Cerebellar nuclear complex (tissue), 1 donor: Measurements from ENCODE around the gene CTH.
"Not testable (repeated sequence)": the region's sequence is repeated elsewhere in the genome, so short reads cannot be mapped to it uniquely, and the experiment has no call there.

Experiments
- DNase-seq, 2 experiments: peaks; one replicate each; lab custom pipeline; 2025; lab: John Stamatoyannopoulos, UW

Gene CTH

DNA sequence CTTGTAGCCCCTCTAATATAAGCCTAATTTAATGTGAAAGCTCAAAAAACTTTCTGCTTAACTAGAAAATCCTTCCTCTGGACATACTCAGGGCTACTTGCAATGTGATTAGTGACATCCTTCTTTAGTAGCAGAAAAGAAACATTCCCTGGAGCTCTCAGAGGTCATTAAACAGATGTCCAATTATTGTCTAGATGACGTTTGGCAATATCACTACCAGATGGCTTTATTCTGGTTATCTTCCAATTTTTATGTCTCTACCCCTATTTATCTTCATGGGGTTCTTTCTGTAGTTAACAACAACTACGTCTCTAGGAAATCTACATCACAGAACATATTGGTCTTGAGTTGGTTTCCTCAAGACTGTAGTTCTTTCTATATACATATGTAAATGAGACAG is 44.2 kb downstream of the CTH start:
- no peak for DNase-seq

GRCh38 chr1:70458131-70458530 is 47.1 kb downstream of the CTH start:
- no peak for DNase-seq

GRCh38 chr1:70459496-70460225 is 48.6 kb downstream of the CTH start:
- no peak for DNase-seq

DNA sequence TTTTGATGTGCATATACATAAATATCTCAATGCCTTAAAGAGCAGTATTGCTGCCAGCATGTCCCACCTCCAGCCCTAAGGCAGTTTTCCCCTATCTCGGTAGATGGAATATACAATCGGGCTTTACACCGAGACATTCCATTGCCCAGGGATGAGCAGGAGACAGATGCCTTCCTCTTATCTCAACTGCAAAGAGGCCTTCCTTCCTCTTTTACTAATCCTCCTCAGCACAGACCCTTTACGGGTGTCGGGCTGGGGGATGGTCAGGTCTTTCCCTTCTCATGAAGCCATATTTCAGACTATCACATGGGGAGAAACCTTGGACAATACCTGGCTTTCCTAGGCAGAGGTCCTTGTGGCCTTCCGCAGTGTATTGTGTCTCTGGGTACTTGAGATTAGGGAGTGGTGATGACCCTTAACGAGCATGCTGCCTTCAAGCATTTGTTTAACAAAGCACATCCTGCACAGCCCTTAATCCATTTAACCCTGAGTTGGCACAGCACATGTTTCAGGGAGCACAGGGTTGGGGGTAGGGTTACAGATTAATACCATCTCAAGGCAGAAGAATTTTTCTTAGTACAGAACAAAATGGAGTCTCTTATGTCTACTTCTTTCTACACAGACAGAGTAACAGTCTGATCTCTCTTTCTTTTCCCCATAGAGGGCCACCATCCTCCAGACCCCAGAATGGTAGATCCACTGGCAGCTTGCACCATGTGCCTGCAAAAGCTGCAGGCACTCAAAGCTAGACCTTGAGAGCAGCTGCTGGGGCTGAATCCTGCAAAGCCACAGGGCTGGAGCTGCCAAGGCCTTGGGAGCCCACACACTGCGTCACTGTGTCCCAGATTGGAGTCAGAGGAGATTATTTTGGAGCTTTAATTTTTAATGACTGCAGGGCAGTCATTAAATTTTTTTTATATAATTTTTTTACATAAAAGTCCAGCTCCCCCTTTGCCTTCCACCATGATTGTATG is 50.0 kb downstream of the CTH start:
- not testable (repeated sequence) for DNase-seq

DNA sequence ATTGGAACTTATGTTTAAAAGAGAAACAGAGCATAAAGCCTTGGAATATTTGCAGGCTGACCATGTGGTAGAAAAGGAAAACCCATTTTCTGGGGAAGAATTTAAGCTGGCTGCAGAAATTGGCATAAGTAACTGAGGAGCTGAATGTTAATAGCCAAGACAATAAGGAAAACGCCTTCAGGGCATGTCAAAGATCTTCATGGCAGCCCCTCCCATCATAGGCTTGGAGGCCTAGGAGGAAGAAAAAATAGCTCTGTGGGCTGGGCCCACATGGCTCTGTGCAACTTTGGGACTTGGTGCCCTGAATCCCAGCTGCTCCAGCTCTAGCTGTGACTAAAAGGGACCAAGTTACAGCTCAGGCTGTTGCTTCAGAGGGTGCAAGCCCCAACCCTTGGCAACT is 51.5 kb downstream of the CTH start:
- no peak for DNase-seq

DNA sequence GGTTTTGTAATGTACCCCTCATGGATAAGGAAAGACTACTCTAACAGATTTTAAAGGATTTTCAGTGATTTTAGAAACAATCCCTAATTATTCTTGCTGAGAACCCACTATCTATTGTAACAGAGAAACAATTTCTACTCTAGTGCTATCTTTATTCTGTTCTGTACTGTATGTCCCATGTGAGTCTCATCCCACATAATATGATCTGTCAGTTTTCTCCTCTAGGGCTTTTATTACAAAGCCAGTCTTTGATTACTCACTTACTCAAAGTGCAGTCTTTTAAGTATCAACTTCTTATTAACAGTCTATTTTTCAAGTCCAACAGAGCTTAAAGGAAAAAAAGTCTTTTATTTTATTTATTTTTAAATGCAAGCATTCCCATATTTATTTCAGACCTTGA is 54.8 kb downstream of the CTH start:
- no peak for DNase-seq

DNA sequence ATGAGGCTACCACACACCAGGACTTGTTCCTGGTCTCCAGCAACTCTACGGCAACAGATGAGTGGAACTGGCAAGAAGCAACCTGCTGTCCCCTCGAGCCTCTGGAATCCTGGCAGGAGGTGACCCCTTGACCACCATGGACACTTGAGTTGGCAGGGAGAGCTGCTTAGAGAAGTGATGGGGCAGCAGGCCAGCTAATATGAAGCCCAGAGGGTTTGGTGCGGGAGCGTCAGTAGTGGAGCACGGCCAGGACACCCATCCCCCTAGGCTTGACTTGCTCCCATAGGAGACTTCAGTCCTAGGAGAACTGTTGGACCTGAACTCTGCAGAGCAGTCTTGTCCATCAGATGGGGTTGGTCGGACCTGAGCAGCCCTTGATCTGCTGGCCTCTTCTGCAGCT is 56.5 kb downstream of the CTH start:
- no peak for DNase-seq

GRCh38 chr1:70468180-70468579 is 57.1 kb downstream of the CTH start:
- DNase-seq = no peak

DNA sequence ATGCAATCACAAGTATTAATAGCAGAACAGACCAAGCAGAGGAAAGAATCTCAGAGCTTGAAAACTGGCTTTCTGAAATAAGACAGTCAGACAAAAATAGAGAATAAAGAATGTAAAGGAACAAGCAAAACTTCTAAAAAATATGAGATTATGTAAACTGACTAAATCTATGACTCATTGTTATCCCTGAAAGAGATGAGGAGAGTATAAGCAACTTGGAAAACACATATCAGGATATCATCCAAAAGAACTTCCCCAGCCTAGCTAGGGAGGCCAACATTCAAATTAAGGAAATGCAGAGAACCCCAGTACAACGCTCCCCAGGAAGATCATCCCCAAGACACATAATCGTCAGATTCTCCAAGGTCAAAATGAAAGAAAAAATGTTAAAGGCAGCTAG is 58.1 kb downstream of the CTH start:
- DNase-seq = not testable (repeated sequence)

DNA sequence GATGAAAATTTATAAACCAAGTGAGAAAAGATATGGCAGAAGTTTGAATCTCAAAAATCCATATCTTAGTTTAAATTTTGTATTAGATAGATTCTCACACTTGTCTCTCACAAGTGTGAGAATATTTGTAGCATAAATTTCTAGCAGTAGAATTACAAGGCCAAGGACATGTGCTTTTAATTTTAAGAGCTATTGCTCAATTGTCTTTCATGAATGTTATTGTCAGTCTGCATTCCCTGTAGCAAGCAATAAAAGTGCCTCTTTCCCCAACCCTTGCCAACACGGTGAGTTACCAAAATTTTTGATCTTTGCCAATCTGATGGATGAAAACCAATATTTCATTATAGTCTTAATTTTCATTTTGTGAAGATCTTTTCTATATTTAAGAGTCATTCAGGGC is 64.0 kb downstream of the CTH start:
- no peak for DNase-seq

DNA sequence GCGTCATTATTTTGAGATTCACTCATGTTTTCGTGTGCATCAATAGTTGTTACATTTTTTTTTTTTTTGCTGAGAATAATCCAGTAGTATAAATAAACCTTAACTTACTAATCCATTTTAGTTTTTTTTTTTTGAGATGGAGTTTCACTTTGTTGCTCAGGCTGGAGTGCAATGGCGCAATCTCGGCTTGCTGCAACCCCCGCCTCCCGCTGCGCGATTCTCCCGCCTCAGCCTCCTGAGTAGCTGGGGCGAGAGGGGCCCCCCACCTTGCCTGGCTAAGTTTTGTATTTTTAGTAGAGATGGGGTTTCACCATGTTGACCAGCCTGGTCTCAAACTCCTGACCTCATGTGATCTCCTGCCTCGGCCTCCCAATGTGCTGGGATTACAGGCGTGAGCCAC is 66.0 kb downstream of the CTH start:
- no peak for DNase-seq

DNA sequence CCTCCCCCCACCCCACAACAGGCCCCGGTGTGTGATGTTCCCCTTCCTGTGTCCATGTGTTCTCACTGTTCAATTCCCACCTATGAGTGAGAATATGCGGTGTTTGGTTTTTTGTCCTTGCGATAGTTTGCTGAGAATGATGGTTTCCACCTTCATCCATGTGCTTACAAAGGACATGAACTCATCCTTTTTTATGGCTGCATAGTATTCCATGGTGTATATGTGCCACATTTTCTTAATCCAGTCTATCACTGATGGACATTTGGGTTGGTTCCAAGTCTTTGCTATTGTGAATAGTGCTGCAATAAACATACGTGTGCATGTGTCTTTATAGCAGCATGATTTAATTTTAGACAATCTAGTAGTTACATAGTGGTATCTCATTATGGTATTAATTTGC is 66.8 kb downstream of the CTH start:
- not testable (repeated sequence) for DNase-seq

GRCh38 chr1:70483342-70483741 is 72.3 kb downstream of the CTH start:
- DNase-seq = no peak

DNA sequence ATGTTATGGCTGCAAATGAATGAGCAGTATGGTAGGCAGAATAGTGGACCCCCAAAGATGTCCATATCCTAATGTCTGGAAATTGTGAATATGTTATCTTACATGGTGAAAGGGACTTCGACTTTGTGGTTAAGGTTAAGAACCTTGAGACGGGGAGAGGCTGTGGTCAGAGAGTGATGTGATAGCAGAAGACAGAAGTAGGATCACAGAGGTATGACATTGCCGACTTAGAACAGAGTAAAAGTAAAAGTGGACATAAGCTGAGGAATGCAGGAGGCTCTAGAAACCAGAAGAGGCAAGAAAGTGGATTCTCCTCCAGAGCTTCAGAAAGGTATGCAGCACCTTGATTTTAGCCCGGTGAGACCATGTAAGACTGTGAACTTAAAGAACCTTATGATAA is 74.6 kb downstream of the CTH start:
- no peak for DNase-seq

DNA sequence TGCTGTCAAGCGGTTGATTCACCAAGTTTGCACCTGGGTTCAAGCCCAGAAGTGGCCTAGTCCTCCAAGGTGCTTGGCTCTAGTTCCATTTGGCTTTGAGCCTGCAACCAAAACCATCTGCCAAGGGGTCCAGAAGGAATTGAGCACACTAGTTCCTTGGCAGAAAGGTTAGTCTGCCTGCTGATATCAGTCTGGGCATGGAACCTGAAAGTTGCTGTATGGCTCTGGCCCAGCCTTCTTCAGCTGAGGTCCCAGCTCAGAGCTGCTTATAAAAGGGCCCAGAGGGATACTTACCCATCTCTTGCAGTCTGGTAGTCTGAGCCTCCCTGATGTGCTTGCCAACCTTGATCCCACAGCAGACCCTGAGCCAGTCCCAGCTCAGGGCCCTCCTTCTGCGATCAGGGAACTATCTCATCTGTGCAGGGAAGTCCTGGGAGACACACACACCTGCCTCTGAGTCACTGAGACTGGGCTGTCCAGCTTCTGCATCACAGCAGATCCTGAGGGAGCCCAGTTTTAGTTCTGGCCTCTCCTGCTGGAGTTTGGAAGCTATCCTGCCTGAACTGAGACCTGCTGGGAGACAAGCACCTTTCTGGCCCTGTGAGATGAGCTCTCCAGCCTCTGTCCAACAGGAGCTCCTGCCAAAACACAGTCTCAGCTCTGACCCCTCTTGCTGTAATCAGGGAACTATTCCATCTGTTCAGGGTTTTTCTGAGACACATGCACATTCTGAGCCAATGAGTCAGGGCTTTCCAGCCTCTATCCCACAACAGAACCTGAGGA is 75.8 kb downstream of the CTH start:
- peak in 1 of 2 experiments; percentile 2 for DNase-seq

DNA sequence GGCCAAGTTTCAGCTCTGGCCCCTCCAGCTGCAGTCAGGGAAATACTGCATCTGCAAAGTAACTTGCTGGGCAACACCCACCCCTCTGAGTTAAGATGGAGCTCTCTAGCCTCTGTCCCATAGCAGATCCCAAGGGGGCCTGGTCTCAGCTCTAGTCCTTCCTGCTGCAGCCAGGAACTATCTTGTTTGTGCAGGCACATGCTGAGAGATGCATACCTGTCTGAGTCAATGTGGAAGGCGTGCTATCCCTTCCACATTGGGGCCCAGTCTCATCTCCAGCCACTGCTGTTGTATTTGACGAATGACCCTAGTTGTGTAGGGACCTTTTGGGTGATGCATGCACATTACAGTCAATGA is 76.4 kb downstream of the CTH start:
- no peak for DNase-seq

DNA sequence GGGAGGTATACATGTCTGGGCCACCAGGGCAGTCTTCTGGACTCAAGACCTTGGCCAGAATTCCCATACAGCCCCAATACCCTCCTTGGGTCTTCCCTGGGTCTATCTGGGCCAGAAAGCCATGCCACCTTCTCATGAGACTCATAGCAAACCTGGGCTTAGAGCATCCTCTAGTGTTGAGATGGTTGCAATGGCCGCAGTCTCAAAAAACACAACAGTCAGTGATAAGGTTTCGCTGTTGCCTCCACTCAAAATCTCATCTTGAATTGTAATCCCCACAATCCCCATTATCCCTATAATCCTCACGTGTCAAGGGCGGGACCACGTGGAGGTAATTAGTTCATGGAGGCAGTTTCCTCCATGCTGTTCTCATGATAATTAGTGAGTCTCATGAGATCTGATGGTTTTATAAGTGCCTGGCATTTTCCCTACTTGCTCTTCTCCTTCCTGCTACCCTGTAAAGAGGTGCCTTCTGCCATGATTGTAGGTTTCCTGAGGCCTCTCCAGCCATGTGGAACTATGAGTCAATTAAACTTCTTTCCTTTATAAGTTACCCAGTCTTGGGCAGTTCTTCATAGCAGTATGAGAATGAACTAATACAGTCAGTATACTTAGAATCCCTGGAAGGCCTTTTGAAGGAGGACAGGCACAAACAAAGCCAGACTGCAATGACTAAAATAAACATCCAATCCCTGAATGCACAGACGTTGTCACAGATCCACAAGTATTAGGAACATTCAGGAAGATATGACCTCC is 77.0 kb downstream of the CTH start:
- no peak for DNase-seq
